ENCODE measurements around the gene TSPAN32. TPM values are rescaled to one million over a fixed set of nuclear protein-coding genes. Genes with fewer than 3 reads are reported as not detected.

The TSPAN32 gene
- total RNA-seq, 1 donor from 2014 or later: not detected

- H3K27me3 Mint-ChIP-seq (ENCODE audit: low read depth): peaks cover 55% of the 10 kb centered on the region
- H3K27ac Mint-ChIP-seq (ENCODE audit: unreplicated experiment): no peak overlapping the region
- no peaks in the 10 kb centered on the region for H3K4me1 Mint-ChIP-seq (ENCODE audit: low read depth)
- no peak for DNase-seq (ENCODE audit: low spot score)
- H3K9me3 Mint-ChIP-seq (ENCODE audit: low read depth): no peaks in the 10 kb centered on the region
- H3K36me3 Mint-ChIP-seq (ENCODE audit: low read depth): peaks cover 4% of the 10 kb centered on the region
- no peak overlapping the region for H3K4me3 Mint-ChIP-seq (ENCODE audit: unreplicated experiment)
- TF ChIP-seq CTCF (IDR thresholded peaks at IDR 0.05): no peak
Measured at GRCh38 chr11:2273771-2274170, 28.0 kb upstream of the TSPAN32 start.

- Mint-ChIP-seq H3K27ac (ENCODE audit: unreplicated experiment) (no peak overlapping the region), H3K4me1 (ENCODE audit: low read depth) (no peaks in the 10 kb centered on the region), H3K9me3 (ENCODE audit: low read depth) (peaks cover 14% of the 10 kb centered on the region), H3K27me3 (ENCODE audit: low read depth) (peaks cover 61% of the 10 kb centered on the region), H3K4me3 (ENCODE audit: unreplicated experiment) (no peak overlapping the region), H3K36me3 (ENCODE audit: low read depth) (peaks cover 4% of the 10 kb centered on the region)
- TF ChIP-seq CTCF (IDR thresholded peaks at IDR 0.05): no peak
- no peak for DNase-seq (ENCODE audit: low spot score)
Measured at GRCh38 chr11:2275334-2276279, 26.2 kb upstream of the TSPAN32 start.

GRCh38 chr11:2276280-2277007 is 25.4 kb upstream of the TSPAN32 start:
- H3K36me3 Mint-ChIP-seq (ENCODE audit: low read depth): peaks cover 4% of the 10 kb centered on the region
- peaks cover 62% of the 10 kb centered on the region for H3K27me3 Mint-ChIP-seq (ENCODE audit: low read depth)
- H3K4me1 Mint-ChIP-seq (ENCODE audit: low read depth): no peaks in the 10 kb centered on the region
- no peak overlapping the region for H3K27ac Mint-ChIP-seq (ENCODE audit: unreplicated experiment)
- H3K9me3 Mint-ChIP-seq (ENCODE audit: low read depth): peaks cover 14% of the 10 kb centered on the region
- no peak for TF ChIP-seq CTCF (IDR thresholded peaks at IDR 0.05)
- no peak for DNase-seq (ENCODE audit: low spot score)
- no peak overlapping the region for H3K4me3 Mint-ChIP-seq (ENCODE audit: unreplicated experiment)

GRCh38 chr11:2277008-2277346 is 24.8 kb upstream of the TSPAN32 start:
- no peaks in the 10 kb centered on the region for H3K4me1 Mint-ChIP-seq (ENCODE audit: low read depth)
- DNase-seq (ENCODE audit: low spot score): no peak
- H3K4me3 Mint-ChIP-seq (ENCODE audit: unreplicated experiment): no peak overlapping the region
- peaks cover 63% of the 10 kb centered on the region for H3K27me3 Mint-ChIP-seq (ENCODE audit: low read depth)
- H3K9me3 Mint-ChIP-seq (ENCODE audit: low read depth): peaks cover 16% of the 10 kb centered on the region
- TF ChIP-seq CTCF (IDR thresholded peaks at IDR 0.05): no peak
- peaks cover 4% of the 10 kb centered on the region for H3K36me3 Mint-ChIP-seq (ENCODE audit: low read depth)
- H3K27ac Mint-ChIP-seq (ENCODE audit: unreplicated experiment): no peak overlapping the region

- Mint-ChIP-seq H3K36me3 (ENCODE audit: low read depth) (peaks cover 6% of the 10 kb centered on the region), H3K4me1 (ENCODE audit: low read depth) (no peaks in the 10 kb centered on the region), H3K27ac (ENCODE audit: unreplicated experiment) (no peak overlapping the region), H3K9me3 (ENCODE audit: low read depth) (peaks cover 27% of the 10 kb centered on the region), H3K4me3 (ENCODE audit: unreplicated experiment) (no peak overlapping the region), H3K27me3 (ENCODE audit: low read depth) (peaks cover 56% of the 10 kb centered on the region)
- DNase-seq (ENCODE audit: low spot score): no peak
- no peak for TF ChIP-seq CTCF (IDR thresholded peaks at IDR 0.05)
Measured at GRCh38 chr11:2277933-2278523, 23.8 kb upstream of the TSPAN32 start.
